ENCODE results near the gene SLC30A3. TPM values are rescaled to one million over a fixed set of nuclear protein-coding genes. Genes with fewer than 3 reads are reported as not detected.

SLC30A3 gene
- total and polyA plus RNA-seq, 10 of the 15 experiments (the other 5 are each of a cell fraction or from before 2014, with no cell fraction given) = 0.23 TPM; not detected in 9

- Histone ChIP-seq H3K4me2 (ENCODE audit: control insufficient read depth, insufficient read depth) (no peak overlapping the region), H3K9ac (ENCODE audit: control insufficient read depth, insufficient read depth, low read length) (no peak overlapping the region), H3K79me2 (ENCODE audit: control insufficient read depth, insufficient read depth, low read length) (no peaks in the 10 kb centered on the region), H3K4me1 (ENCODE audit: control insufficient read depth, insufficient read depth, low read length) (no peaks in the 10 kb centered on the region), H2AFZ (ENCODE audit: control insufficient read depth, low read depth, low read length) (no peak overlapping the region), H3K27me3 (replicated peaks in 1 of 2; ENCODE audit: control insufficient read depth in 2 of 2, insufficient read depth in 2 of 2, low read length in 1 of 2) (no peaks in the 10 kb centered on the region), H3K36me3 (ENCODE audit: control insufficient read depth in 2 of 2, insufficient read depth in 2 of 2, low read length in 1 of 2) (peaks cover 43 to 48% of the 10 kb centered on the region in 2 experiments), H3K9me3 (replicated peaks; ENCODE audit: control insufficient read depth, insufficient read depth, low read length) (no peaks in the 10 kb centered on the region), H3K27ac (ENCODE audit: control insufficient read depth, insufficient read depth) (no peak overlapping the region), H4K20me1 (ENCODE audit: control insufficient read depth, insufficient read depth) (no peaks in the 10 kb centered on the region), H3K4me3 (no peak overlapping the region)
- ATAC-seq (no peak), FAIRE-seq (no peak), DNase-seq (ENCODE audit: low read depth, low spot score) (no peak)
- BruUV-seq (replicated peaks) = no TSS peak
- ChIA-PET RAD21 (ENCODE audit: unreplicated experiment) (no interaction called here), POLR2A (interaction anchor here (0.6 kb wide), 1 partner anchor 237 kb away, joined by 4 read pairs; no protein-coding TSS in a partner anchor), CTCF (interaction anchor here (1.3 kb wide), 1 partner anchor 16 kb away, joined by 3 read pairs; no protein-coding TSS in a partner anchor), SMC1A (ENCODE audit: uncharacterized antibody, unreplicated experiment) (no interaction called here)
- intact Hi-C loops (cut with micrococcal nuclease; ENCODE audit: unreplicated experiment) = no loop called here
- no peak for TF ChIP-seq ZBTB33 (IDR thresholded peaks at IDR 0.05)
- in situ Hi-C loops (cut with MboI) = no loop called here
- 100% methylated on average over 14 of the region's 14 CpGs for WGBS (ENCODE audit: insufficient coverage, insufficient replicate concordance, low lambda C conversion rate, missing lambda C conversion rate)
These were observed 29.5 kb downstream of the SLC30A3 start for GRCh38 chr2:27233341-27233740.

- ChIA-PET SMC1A (ENCODE audit: uncharacterized antibody, unreplicated experiment) (interaction anchor here (0.6 kb wide), 1 partner anchor 316 kb away, joined by 3 read pairs; no protein-coding TSS in a partner anchor), RAD21 (ENCODE audit: unreplicated experiment) (no interaction called here), POLR2A (no interaction called here), CTCF (interaction anchor here (0.6 to 0.8 kb wide), 2 partner anchors 18 to 134 kb away, joined by 3 read pairs; no protein-coding TSS in a partner anchor)
- no peak overlapping the region for H3K9ac ChIP-seq (ENCODE audit: control insufficient read depth, insufficient read depth, low read length)
- WGBS (ENCODE audit: insufficient coverage, insufficient replicate concordance, low lambda C conversion rate, missing lambda C conversion rate) = 93% methylated on average over 13 of the region's 13 CpGs
- H3K4me1 ChIP-seq (ENCODE audit: control insufficient read depth, insufficient read depth, low read length) = no peaks in the 10 kb centered on the region
- H3K27me3 ChIP-seq (replicated peaks in 1 of 2; ENCODE audit: control insufficient read depth in 2 of 2, insufficient read depth in 2 of 2, low read length in 1 of 2) = no peaks in the 10 kb centered on the region
- H3K79me2 ChIP-seq (ENCODE audit: control insufficient read depth, insufficient read depth, low read length) = no peaks in the 10 kb centered on the region
- FAIRE-seq (no peak), DNase-seq (ENCODE audit: low read depth, low spot score) (no peak), ATAC-seq (no peak)
- no TSS peak for BruUV-seq (replicated peaks)
- H4K20me1 ChIP-seq (ENCODE audit: control insufficient read depth, insufficient read depth) = no peaks in the 10 kb centered on the region
- in situ Hi-C loops (cut with MboI) (no loop called here), intact Hi-C loops (cut with micrococcal nuclease; ENCODE audit: unreplicated experiment) (no loop called here)
- TF ChIP-seq LARP7 (IDR thresholded peaks at IDR 0.05) (no peak), BACH1 (IDR thresholded peaks at IDR 0.05; ENCODE audit: borderline replicate concordance) (no peak), POLR2A (IDR thresholded peaks at IDR 0.05; ENCODE audit: low read depth, low read length) (peak; percentile 32; the same call in 1 of the 2 replicates), SMC3 (IDR thresholded peaks at IDR 0.05; ENCODE audit: borderline replicate concordance, low read length) (no peak), E2F8 (IDR thresholded peaks at IDR 0.05; ENCODE audit: low read depth, partially characterized antibody) (no peak), ELK1 (IDR thresholded peaks at IDR 0.05; ENCODE audit: low read depth, low read length) (no peak)
- no peak overlapping the region for H2AFZ ChIP-seq (ENCODE audit: control insufficient read depth, low read depth, low read length)
- H3K36me3 ChIP-seq (ENCODE audit: control insufficient read depth in 2 of 2, insufficient read depth in 2 of 2, low read length in 1 of 2) = peaks cover 37 to 40% of the 10 kb centered on the region in 2 experiments; a peak in 3 of 4 replicates
- no peak overlapping the region for H3K4me3 ChIP-seq
- no peaks in the 10 kb centered on the region for H3K9me3 ChIP-seq (replicated peaks; ENCODE audit: control insufficient read depth, insufficient read depth, low read length)
- no peak overlapping the region for H3K4me2 ChIP-seq (ENCODE audit: control insufficient read depth, insufficient read depth)
- no peak overlapping the region for H3K27ac ChIP-seq (ENCODE audit: control insufficient read depth, insufficient read depth)
These were observed 30.9 kb downstream of the SLC30A3 start for GRCh38 chr2:27231921-27232320.

Measured in GM12878 (cell line).